ENCODE results near the gene PTPN22.

DNA sequence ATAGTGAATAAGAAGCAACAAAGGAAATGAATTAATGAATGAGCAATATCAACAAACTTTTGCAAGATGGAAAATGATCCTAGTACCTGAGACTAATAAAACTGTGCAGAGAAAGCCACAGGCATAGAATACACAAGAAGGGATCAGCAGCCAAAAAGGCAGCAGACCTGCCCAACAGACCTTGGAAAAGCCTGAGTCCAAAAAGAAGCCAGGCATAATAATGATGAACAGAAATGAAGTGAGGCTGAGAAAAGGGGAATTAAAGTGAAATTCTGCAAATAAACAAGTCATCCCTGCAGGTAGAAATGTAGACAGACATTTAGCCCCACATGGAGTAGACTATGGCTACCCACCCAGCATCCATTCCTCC, 101.9 kb downstream of the PTPN22 start:
- TF ChIP-seq CTCF (IDR thresholded peaks at IDR 0.05): no peak
- TF ChIP-seq POLR2AphosphoS5 (IDR thresholded peaks at IDR 0.05): no peak
